Osteocyte (in vitro differentiated cells): Measurements from ENCODE around the gene ARHGAP11A. TPM values are rescaled to one million over a fixed set of nuclear protein-coding genes. Genes with fewer than 3 reads are reported as not detected.

ENCODE experiments used
- DNase-seq: peaks from one replicate; pipeline ENCODE4 v3.0.0; 2021; ENCODE audit warnings: mixed read lengths; ENCODE audit not compliant: unreplicated experiment; ENCODE audit errors: extremely low spot score
- H3K27ac Mint-ChIP-seq: one replicate; pipeline ENCODE4 v1.8.0; 2021; ENCODE audit warnings: mild to moderate bottlenecking, mixed read lengths; ENCODE audit not compliant: unreplicated experiment
- H3K27me3 Mint-ChIP-seq: one replicate; pipeline ENCODE4 v1.8.0; 2021; ENCODE audit warnings: mixed read lengths; ENCODE audit not compliant: unreplicated experiment
- H3K36me3 Mint-ChIP-seq: one replicate; pipeline ENCODE4 v1.8.0; 2021; ENCODE audit warnings: mixed read lengths; ENCODE audit not compliant: unreplicated experiment
- H3K4me1 Mint-ChIP-seq: one replicate; pipeline ENCODE4 v1.8.0; 2021; ENCODE audit warnings: mixed read lengths; ENCODE audit not compliant: unreplicated experiment
- H3K4me3 Mint-ChIP-seq: one replicate; pipeline ENCODE4 v1.8.0; 2021; ENCODE audit warnings: mild to moderate bottlenecking, moderate library complexity, mixed read lengths; ENCODE audit not compliant: unreplicated experiment
- H3K9me3 Mint-ChIP-seq: one replicate; pipeline ENCODE4 v1.8.0; 2021; ENCODE audit warnings: mixed read lengths; ENCODE audit not compliant: unreplicated experiment
- CTCF ChIP-seq: fragments of 200-600 bp; sonication (generic); IDR thresholded peaks from 2 replicates; pipeline ENCODE4 v1.5.0; 2021; ENCODE audit warnings: antibody characterized with exemption, mild to moderate bottlenecking, moderate library complexity
- total RNA-seq: library from RNA; stranded (reverse); gene quantifications from 2 replicates; pipeline ENCODE4 v1.2.1, GENCODE V29; 2021

Gene ARHGAP11A
- total RNA-seq, 1 donor from 2014 or later = 17.6 TPM

GRCh38 chr15:32643907-32644445, 28.7 kb downstream of the ARHGAP11A start:
- Mint-ChIP-seq H3K9me3 (no peaks in the 10 kb centered on the region), H3K4me3 (no peak overlapping the region), H3K4me1 (peaks cover 13% of the 10 kb centered on the region), H3K27me3 (no peaks in the 10 kb centered on the region), H3K27ac (no peak overlapping the region), H3K36me3 (peaks cover 3% of the 10 kb centered on the region)
- TF ChIP-seq CTCF = no peak
- DNase-seq = no peak

DNA sequence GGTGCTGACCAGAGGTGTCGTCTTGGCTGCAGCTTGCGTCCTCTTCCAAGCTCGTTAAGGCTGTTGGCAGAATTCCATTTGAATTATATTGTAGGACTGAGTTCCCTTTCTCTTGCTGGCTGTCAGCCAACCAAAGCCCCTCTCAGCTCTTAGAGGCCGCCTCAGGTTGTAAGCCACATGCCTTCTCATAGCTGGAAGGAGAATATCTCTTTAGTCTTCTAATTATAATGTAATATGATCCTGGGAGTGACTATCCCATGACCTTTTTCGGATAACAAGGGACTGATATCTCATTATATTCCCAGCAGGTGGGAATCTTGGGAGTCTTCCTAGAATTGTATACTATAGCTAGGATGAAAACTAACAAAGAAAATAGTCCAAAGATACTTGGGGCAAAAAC, 31.0 kb downstream of the ARHGAP11A start:
- no peak overlapping the region for H3K4me3 Mint-ChIP-seq
- H3K27ac Mint-ChIP-seq = no peak overlapping the region

DNA sequence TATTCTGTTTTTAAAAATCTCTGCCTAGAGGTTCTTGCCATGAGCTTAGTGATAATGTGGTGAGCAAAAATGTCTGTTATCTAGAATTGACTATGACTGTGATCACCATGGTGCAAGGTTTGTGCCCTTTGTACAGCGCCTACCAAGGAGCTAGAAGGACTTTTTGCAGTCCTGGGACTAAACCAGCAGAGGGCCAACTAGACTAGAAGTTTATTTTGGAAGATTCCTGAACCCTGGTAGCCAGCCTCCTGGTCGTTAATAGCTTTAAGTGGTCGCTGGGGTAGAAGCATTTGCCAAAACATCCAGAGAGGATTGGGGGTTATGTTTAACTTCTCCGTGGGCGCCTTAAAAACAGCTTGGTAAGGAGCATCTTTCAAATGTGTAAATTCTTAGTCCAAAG, 34.0 kb downstream of the ARHGAP11A start:
- Mint-ChIP-seq H3K9me3 (no peaks in the 10 kb centered on the region), H3K27ac (peak overlapping the region; percentile 39), H3K4me3 (no peak overlapping the region), H3K4me1 (peaks cover 13% of the 10 kb centered on the region), H3K27me3 (no peaks in the 10 kb centered on the region), H3K36me3 (no peaks in the 10 kb centered on the region)
- TF ChIP-seq CTCF = peak; percentile 59
- no peak for DNase-seq

More for the DNA sequence above, 31.0 kb downstream of the ARHGAP11A start:
- no peak for DNase-seq
- peaks cover 17% of the 10 kb centered on the region for H3K4me1 Mint-ChIP-seq
- H3K36me3 Mint-ChIP-seq = no peaks in the 10 kb centered on the region
- no peak for TF ChIP-seq CTCF
- H3K9me3 Mint-ChIP-seq = no peaks in the 10 kb centered on the region
- no peaks in the 10 kb centered on the region for H3K27me3 Mint-ChIP-seq

DNA sequence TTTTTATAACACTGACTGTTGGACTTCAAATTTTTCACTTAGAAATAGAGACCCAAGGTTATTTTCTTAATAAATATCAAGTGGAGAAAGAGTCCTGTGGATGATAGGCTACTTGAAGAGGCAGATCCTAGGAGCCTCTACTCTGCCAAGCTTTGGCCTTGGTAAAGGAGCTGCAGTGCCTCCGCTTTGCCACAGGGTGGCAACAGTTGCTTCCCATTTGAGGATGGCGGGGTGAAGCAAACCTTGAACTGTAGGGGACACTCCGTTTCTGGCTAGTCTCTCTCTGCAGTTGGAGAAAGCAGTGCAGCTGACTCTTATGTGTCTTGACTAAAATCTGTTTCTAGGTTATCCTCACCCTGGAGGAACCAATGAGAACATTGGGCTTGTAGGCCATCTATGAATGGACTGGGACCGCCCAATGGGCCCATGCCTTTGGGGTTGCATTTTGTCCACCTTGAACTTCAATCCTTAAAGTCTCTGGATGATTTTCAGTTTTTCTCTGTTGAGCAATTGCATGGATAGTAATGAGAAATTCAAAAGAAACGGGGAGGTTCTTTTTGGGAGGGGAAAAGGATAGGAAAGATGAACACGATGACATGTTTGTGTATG, 36.0 kb downstream of the ARHGAP11A start:
- no peaks in the 10 kb centered on the region for H3K36me3 Mint-ChIP-seq
- H3K9me3 Mint-ChIP-seq = no peaks in the 10 kb centered on the region
- no peak overlapping the region for H3K4me3 Mint-ChIP-seq
- no peak overlapping the region for H3K27ac Mint-ChIP-seq
- no peaks in the 10 kb centered on the region for H3K27me3 Mint-ChIP-seq
- TF ChIP-seq CTCF = peak; percentile 94
- DNase-seq = no peak
- peaks cover 15% of the 10 kb centered on the region for H3K4me1 Mint-ChIP-seq

GRCh38 chr15:32652178-32652577, 36.9 kb downstream of the ARHGAP11A start:
- TF ChIP-seq CTCF = no peak
- Mint-ChIP-seq H3K27ac (no peak overlapping the region), H3K4me3 (no peak overlapping the region), H3K36me3 (no peaks in the 10 kb centered on the region), H3K9me3 (no peaks in the 10 kb centered on the region), H3K4me1 (peaks cover 16% of the 10 kb centered on the region), H3K27me3 (no peaks in the 10 kb centered on the region)
- no peak for DNase-seq
